PC-3 (cell line): ENCODE measurements around the gene RDM1. TPM values are rescaled to one million over a fixed set of nuclear protein-coding genes. Genes with fewer than 3 reads are reported as not detected.

Experiments used
- ATAC-seq: fragments of 200-7000 bp; cut with Tn5 transposase; 2 replicates; pipeline ENCODE4 v1.9.1; 2020; ENCODE audit warnings: mild to moderate bottlenecking, moderate library complexity
- BruUV-seq: library from RNA; stranded (reverse); fragments of 400-500 nt; replicated peaks from 2 replicates; lab custom pipeline; 2021; lab: Mats Ljungman, UMichigan
- CTCF ChIA-PET: fragments of 300-600 bp; sonication (Branson Sonifier 250); formaldehyde crosslinking; loops from one replicate; lab custom pipeline; 2022; ENCODE audit warnings: antibody characterized with exemption; lab: Charles Lee
- POLR2A ChIA-PET: fragments of 300-600 bp; sonication (Branson Sonifier 250); formaldehyde crosslinking; loops from one replicate; lab custom pipeline; 2022; ENCODE audit warnings: antibody characterized with exemption; ENCODE audit not compliant: unreplicated experiment; lab: Charles Lee
- DNase-seq: peaks from one replicate; pipeline ENCODE4 v3.0.0-alpha.2; 2015
- H2AFZ ChIP-seq: fragments of 300-600 bp; sonication (generic); 2 replicates; pipeline ENCODE4 v1.6.0; 2016; ENCODE audit warnings: antibody characterized with exemption, low read length
- H3F3A ChIP-seq: fragments of 300-600 bp; sonication (generic); one replicate; pipeline ENCODE4 v1.6.0; 2017; ENCODE audit warnings: antibody characterized with exemption, low read length, control low read depth, mild to moderate bottlenecking; ENCODE audit not compliant: unreplicated experiment
- H3K27ac ChIP-seq: fragments of 300-600 bp; sonication (generic); 2 replicates; pipeline ENCODE4 v1.5.1; 2016; ENCODE audit warnings: mild to moderate bottlenecking, low read length
- H3K27me3 ChIP-seq: fragments of 300-600 bp; sonication (generic); 2 replicates; pipeline ENCODE4 v1.6.1; 2016; ENCODE audit warnings: low read length, mixed read lengths
- H3K36me3 ChIP-seq: fragments of 300-600 bp; sonication (generic); 2 replicates; pipeline ENCODE4 v1.6.1; 2016; ENCODE audit warnings: low read depth, mixed run types, low read length, mixed read lengths
- H3K4me1 ChIP-seq: fragments of 300-600 bp; sonication (generic); 2 replicates; pipeline ENCODE4 v1.5.1; 2016; ENCODE audit warnings: low read length; ENCODE audit not compliant: insufficient read depth
- H3K4me2 ChIP-seq: fragments of 300-600 bp; sonication (generic); 2 replicates; pipeline ENCODE4 v1.6.0; 2016; ENCODE audit warnings: low read length
- H3K4me3 ChIP-seq: fragments of 300-600 bp; sonication (generic); 2 replicates; pipeline ENCODE4 v1.5.1; 2016; ENCODE audit warnings: mild to moderate bottlenecking, low read length, mixed read lengths
- H3K79me2 ChIP-seq: fragments of 300-600 bp; sonication (generic); 2 replicates; pipeline ENCODE4 v1.6.1; 2017; ENCODE audit warnings: low read length, mixed read lengths
- H3K9ac ChIP-seq: fragments of 300-600 bp; sonication (generic); 2 replicates; pipeline ENCODE4 v1.6.0; 2016; ENCODE audit warnings: mild to moderate bottlenecking, low read length
- H3K9me2 ChIP-seq: fragments of 300-600 bp; sonication (generic); replicated peaks from 2 replicates; pipeline ENCODE4 v1.6.1; 2016; ENCODE audit warnings: mixed run types, low read length, mixed read lengths
- H3K9me3 ChIP-seq: fragments of 300-600 bp; sonication (generic); 2 replicates; pipeline ENCODE4 v1.6.1; 2016; ENCODE audit warnings: low read length, mixed read lengths
- H4K20me1 ChIP-seq: fragments of 300-600 bp; sonication (generic); 2 replicates; pipeline ENCODE4 v1.6.1; 2016; ENCODE audit warnings: low read length, mixed read lengths
- EZH2 ChIP-seq: fragments of 300-600 bp; sonication (generic); IDR thresholded peaks from one replicate; pipeline ENCODE4 v1.6.1; 2017; ENCODE audit warnings: antibody characterized with exemption, mild to moderate bottlenecking, low read length; ENCODE audit not compliant: unreplicated experiment
- EZH2phosphoT487 ChIP-seq: fragments of 300-600 bp; sonication (generic); IDR thresholded peaks from 2 replicates; pipeline ENCODE4 v1.6.1; 2018; ENCODE audit warnings: mild to moderate bottlenecking, antibody characterized with exemption, low read length, borderline replicate concordance
- intact Hi-C: fragments of 100-400 bp; cut with micrococcal nuclease; formaldehyde crosslinking; loops from 2 replicates; pipeline ENCODE4 v1.9.0; 2023
- total RNA-seq: library from RNA; depleted of rRNA; stranded (reverse); fragments of >200 nt; gene quantifications from 2 replicates; pipeline ENCODE4 v1.2.3, GENCODE V29; 2014
- TF ChIP-seq, protein P1 (sequence below): fragments of 300-600 bp; sonication (generic); conservative IDR thresholded peaks from 2 replicates; pipeline ENCODE4 v1.5.1; 2017; ENCODE audit warnings: antibody characterized with exemption, low read depth, mild to moderate bottlenecking, low read length

The RDM1 gene
- total RNA-seq, 1 experiment from 2014 or later: 2.0 TPM

DNA sequence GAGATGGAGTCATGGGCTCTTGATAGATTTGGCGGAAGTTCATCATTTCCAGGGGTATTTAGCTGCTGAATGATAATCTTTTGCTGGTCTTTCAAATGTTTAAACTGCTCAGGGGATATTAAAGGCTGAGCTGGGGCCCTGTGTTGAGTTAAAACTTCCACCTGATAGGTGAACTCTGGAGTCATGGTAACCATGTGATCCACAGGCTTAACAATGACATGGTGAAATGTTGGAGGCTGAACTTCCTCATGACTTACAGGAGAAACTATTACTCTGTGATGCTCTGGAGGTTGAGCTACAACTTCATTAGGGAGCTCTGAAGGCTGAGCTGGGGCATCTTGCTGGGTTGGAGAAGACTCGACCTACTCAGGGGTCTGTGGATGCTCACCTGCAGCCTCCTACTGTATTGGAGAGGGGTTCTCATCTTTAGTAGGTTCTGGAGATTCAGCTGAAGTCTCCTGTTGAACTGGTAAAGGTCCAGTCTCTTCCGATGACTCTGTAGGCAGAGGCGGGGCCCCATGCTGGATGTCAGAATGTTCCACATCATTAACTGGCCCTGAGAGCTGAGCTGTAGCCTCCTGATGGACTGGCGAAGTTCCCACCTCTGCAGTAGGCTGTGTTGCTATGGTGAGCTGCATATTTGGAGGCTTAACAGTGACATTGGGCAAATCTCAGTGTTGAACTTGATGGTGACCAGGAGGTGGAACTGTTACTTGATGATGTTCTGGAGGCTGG lies 24.2 kb downstream of the RDM1 start:
- no TSS peak for BruUV-seq
- no peaks in the 10 kb centered on the region for H4K20me1 ChIP-seq
- H3K4me1 ChIP-seq: no peaks in the 10 kb centered on the region
- H3K9me2 ChIP-seq: no peaks in the 10 kb centered on the region
- no peaks in the 10 kb centered on the region for H3K36me3 ChIP-seq
- no peak overlapping the region for H3K9ac ChIP-seq
- no peak for DNase-seq
- ChIA-PET POLR2A (no interaction called here), CTCF (no interaction called here)
- no peak overlapping the region for H3K27ac ChIP-seq
- H3F3A ChIP-seq: no peaks in the 10 kb centered on the region
- no peaks in the 10 kb centered on the region for H3K79me2 ChIP-seq
- H2AFZ ChIP-seq: no peak overlapping the region
- H3K4me2 ChIP-seq: no peak overlapping the region
- ATAC-seq: no peak
- no peaks in the 10 kb centered on the region for H3K27me3 ChIP-seq
- H3K9me3 ChIP-seq: no peaks in the 10 kb centered on the region
- TF ChIP-seq EZH2phosphoT487 (no peak), EZH2 (no peak)
- TF ChIP-seq, protein P1, sequence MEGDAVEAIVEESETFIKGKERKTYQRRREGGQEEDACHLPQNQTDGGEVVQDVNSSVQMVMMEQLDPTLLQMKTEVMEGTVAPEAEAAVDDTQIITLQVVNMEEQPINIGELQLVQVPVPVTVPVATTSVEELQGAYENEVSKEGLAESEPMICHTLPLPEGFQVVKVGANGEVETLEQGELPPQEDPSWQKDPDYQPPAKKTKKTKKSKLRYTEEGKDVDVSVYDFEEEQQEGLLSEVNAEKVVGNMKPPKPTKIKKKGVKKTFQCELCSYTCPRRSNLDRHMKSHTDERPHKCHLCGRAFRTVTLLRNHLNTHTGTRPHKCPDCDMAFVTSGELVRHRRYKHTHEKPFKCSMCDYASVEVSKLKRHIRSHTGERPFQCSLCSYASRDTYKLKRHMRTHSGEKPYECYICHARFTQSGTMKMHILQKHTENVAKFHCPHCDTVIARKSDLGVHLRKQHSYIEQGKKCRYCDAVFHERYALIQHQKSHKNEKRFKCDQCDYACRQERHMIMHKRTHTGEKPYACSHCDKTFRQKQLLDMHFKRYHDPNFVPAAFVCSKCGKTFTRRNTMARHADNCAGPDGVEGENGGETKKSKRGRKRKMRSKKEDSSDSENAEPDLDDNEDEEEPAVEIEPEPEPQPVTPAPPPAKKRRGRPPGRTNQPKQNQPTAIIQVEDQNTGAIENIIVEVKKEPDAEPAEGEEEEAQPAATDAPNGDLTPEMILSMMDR: no peak
- no peak overlapping the region for H3K4me3 ChIP-seq
- intact Hi-C loops: no loop called here

DNA sequence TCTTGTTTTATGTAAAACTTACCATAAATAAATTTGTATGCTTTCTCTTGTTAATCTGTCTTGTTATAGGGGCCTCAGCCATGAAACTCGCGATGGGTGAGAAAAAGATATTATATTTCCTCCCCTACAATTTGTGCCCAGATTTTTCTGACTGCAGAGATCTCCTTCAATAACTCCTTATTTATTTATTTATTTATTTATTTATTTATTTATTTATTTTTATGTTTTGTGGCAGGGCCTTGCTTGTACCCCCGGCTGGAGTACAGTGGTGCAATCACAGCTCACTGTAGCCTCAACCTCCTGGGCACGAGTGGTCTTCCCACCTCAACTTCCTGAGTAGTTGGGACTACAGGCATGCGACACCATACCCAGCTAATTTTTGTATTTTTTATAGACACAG lies 27.1 kb downstream of the RDM1 start:
- Histone ChIP-seq H3K4me1 (no peaks in the 10 kb centered on the region), H3K4me3 (no peak overlapping the region), H2AFZ (no peak overlapping the region), H3K9ac (no peak overlapping the region), H4K20me1 (no peaks in the 10 kb centered on the region), H3F3A (no peaks in the 10 kb centered on the region), H3K36me3 (no peaks in the 10 kb centered on the region), H3K4me2 (no peak overlapping the region), H3K9me2 (no peaks in the 10 kb centered on the region), H3K27ac (no peak overlapping the region), H3K9me3 (no peaks in the 10 kb centered on the region), H3K79me2 (no peaks in the 10 kb centered on the region), H3K27me3 (no peaks in the 10 kb centered on the region)
- ATAC-seq: no peak
- intact Hi-C loops: no loop called here
- ChIA-PET POLR2A (no interaction called here), CTCF (no interaction called here)
- BruUV-seq: no TSS peak
- TF ChIP-seq EZH2phosphoT487 (no peak), EZH2 (no peak)
- TF ChIP-seq, protein P1: no peak
- DNase-seq: no peak

DNA sequence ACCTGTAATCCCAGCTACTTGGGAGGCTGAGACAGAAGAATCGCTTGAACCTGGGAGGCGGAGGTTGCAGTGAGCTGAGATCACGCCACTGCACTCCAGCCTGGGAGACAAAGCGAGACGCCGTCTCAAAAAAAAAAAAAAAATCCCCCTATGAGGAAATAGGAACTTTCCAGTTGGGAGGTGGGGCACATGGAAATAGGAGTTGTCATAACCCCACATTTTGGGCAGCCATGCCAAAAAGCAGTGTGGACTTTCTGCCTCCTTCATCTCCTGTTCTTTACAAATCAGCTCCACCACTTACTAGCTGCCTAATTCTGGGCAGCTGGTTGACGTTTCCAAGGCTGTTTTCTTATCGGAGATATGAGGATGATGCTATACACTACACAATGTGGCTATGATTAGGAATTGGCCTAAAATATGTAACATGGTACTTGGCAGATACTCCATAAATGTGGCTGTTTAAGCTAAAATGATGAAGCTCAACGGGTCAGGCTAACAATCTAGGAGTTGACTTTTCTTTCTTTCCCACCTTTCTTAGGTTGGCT lies 28.9 kb downstream of the RDM1 start:
- no peaks in the 10 kb centered on the region for H3K9me3 ChIP-seq
- no peaks in the 10 kb centered on the region for H3K9me2 ChIP-seq
- no peaks in the 10 kb centered on the region for H3K79me2 ChIP-seq
- H3K4me2 ChIP-seq: no peak overlapping the region
- no peak for TF ChIP-seq EZH2phosphoT487
- TF ChIP-seq, protein P1: no peak
- TF ChIP-seq EZH2: no peak
- H3K4me3 ChIP-seq: no peak overlapping the region
- no peaks in the 10 kb centered on the region for H3K27me3 ChIP-seq
- POLR2A ChIA-PET: no interaction called here
- intact Hi-C loops: no loop called here
- no peak overlapping the region for H3K9ac ChIP-seq
- no peaks in the 10 kb centered on the region for H3K4me1 ChIP-seq
- no peak overlapping the region for H2AFZ ChIP-seq
- BruUV-seq: no TSS peak
- H3K36me3 ChIP-seq: no peaks in the 10 kb centered on the region
- H3F3A ChIP-seq: no peaks in the 10 kb centered on the region
- no peak for DNase-seq
- no peak overlapping the region for H3K27ac ChIP-seq
- no peak for ATAC-seq
- H4K20me1 ChIP-seq: no peaks in the 10 kb centered on the region
- CTCF ChIA-PET: no interaction called here
